ENCODE measurements around the gene PGAM5. TPM values are rescaled to one million over a fixed set of nuclear protein-coding genes. Genes with fewer than 3 reads are reported as not detected.

Gene PGAM5
- polyA plus RNA-seq, 1 of the 3 experiments (the other 2 are of a cell fraction) = 22.5 TPM

DNA sequence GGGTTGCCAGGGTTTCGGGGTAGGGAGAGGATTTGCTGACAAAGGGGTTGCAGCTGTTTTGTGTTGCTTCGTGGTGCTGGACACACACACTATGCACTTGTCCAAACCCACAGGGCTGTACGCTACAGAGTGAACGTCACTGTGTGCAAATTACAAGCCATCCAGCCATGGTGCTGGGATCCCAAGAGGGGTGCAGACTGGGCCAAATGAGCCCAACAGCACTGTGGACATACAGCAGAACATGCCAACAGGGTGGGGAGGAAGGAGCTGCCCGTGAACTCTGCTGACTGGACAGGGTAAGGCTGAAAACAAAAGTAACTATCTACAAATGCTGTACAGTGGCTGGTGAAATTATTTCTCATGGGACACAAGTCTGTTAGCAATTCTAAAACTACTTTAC lies 48.7 kb upstream of the PGAM5 start:
- H3K9ac ChIP-seq = no peak overlapping the region
- 84% methylated on average over 5 of the region's 5 CpGs for WGBS (ENCODE audit: low lambda C conversion rate)
- H3K4me1 ChIP-seq (ENCODE audit: control insufficient read depth in 1 of 2, insufficient read depth in 2 of 2, low read depth in 1 of 2, low read length in 1 of 2) = no peaks in the 10 kb centered on the region
- TF ChIP-seq TEAD4 (IDR thresholded peaks at IDR 0.05; ENCODE audit: borderline replicate concordance, insufficient read depth) = no peak
- TF ChIP-seq FOXJ3 (CRISPR knock-in tag; IDR thresholded peaks at IDR 0.05) = no peak
- TF ChIP-seq GATA2 (CRISPR knock-in tag; IDR thresholded peaks at IDR 0.05) = no peak
- TF ChIP-seq RXRA (IDR thresholded peaks at IDR 0.05; ENCODE audit: borderline replicate concordance, low read depth) = no peak
- no peak for TF ChIP-seq EP300 (IDR thresholded peaks at IDR 0.05; ENCODE audit: borderline replicate concordance in 1 of 2, low read depth in 1 of 2, low read length in 1 of 2)
- no peak for TF ChIP-seq REST (IDR thresholded peaks at IDR 0.05; ENCODE audit: low read depth, low read length)
- no peak for TF ChIP-seq GABPA (IDR thresholded peaks at IDR 0.05; ENCODE audit: low read depth)
- TF ChIP-seq, protein P1, sequence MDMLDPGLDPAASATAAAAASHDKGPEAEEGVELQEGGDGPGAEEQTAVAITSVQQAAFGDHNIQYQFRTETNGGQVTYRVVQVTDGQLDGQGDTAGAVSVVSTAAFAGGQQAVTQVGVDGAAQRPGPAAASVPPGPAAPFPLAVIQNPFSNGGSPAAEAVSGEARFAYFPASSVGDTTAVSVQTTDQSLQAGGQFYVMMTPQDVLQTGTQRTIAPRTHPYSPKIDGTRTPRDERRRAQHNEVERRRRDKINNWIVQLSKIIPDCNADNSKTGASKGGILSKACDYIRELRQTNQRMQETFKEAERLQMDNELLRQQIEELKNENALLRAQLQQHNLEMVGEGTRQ (IDR thresholded peaks at IDR 0.05; ENCODE audit: borderline replicate concordance, low read depth, low read length) = no peak
- no peaks in the 10 kb centered on the region for H4K20me1 ChIP-seq (ENCODE audit: insufficient read depth)
- CTCF ChIA-PET = interaction anchor here (1.0 to 1.5 kb wide), 3 partner anchors 23 to 48 kb away, joined by 3 to 6 read pairs (median 3); no protein-coding TSS in a partner anchor
- H3K27me3 ChIP-seq (ENCODE audit: insufficient read depth) = no peaks in the 10 kb centered on the region
- POLR2A ChIA-PET = no interaction called here
- no peaks in the 10 kb centered on the region for H3K79me2 ChIP-seq (ENCODE audit: insufficient read depth)
- H3F3A ChIP-seq (replicated peaks; ENCODE audit: insufficient read depth) = no peaks in the 10 kb centered on the region
- H3K4me2 ChIP-seq = no peak overlapping the region
- H3K9me3 ChIP-seq = no peaks in the 10 kb centered on the region
- peaks cover 21 to 76% of the 10 kb centered on the region in 2 experiments for H3K36me3 ChIP-seq (replicated peaks in 1 of 2; ENCODE audit: control insufficient read depth in 1 of 2, insufficient read depth in 2 of 2, low read length in 1 of 2)
- H3K9me2 ChIP-seq = no peaks in the 10 kb centered on the region
- H3K4me3 ChIP-seq (ENCODE audit: low read depth in 2 of 2, low read length in 1 of 2) = no peak overlapping the region
- no peak overlapping the region for H2AFZ ChIP-seq (ENCODE audit: low read depth)
- no peak for DNase-seq
- no peak overlapping the region for H3K27ac ChIP-seq (ENCODE audit: low read depth in 2 of 2, low read length in 1 of 2)

GRCh38 chr12:132662901-132663755 lies 47.5 kb upstream of the PGAM5 start:
- H3K9me2 ChIP-seq = no peaks in the 10 kb centered on the region
- H3K36me3 ChIP-seq (replicated peaks in 1 of 2; ENCODE audit: control insufficient read depth in 1 of 2, insufficient read depth in 2 of 2, low read length in 1 of 2) = peaks cover 14 to 69% of the 10 kb centered on the region in 2 experiments
- no peak overlapping the region for H3K4me3 ChIP-seq (ENCODE audit: low read depth in 2 of 2, low read length in 1 of 2)

More at GRCh38 chr12:132662901-132663755, 47.5 kb upstream of the PGAM5 start:
- no peak for DNase-seq
- Histone ChIP-seq H3K27me3 (ENCODE audit: insufficient read depth) (no peaks in the 10 kb centered on the region), H3K9ac (no peak overlapping the region), H2AFZ (ENCODE audit: low read depth) (no peak overlapping the region), H3K79me2 (ENCODE audit: insufficient read depth) (no peaks in the 10 kb centered on the region), H3F3A (replicated peaks; ENCODE audit: insufficient read depth) (no peaks in the 10 kb centered on the region), H3K27ac (ENCODE audit: low read depth in 2 of 2, low read length in 1 of 2) (no peak overlapping the region), H3K4me1 (ENCODE audit: control insufficient read depth in 1 of 2, insufficient read depth in 2 of 2, low read depth in 1 of 2, low read length in 1 of 2) (no peaks in the 10 kb centered on the region), H3K9me3 (no peaks in the 10 kb centered on the region), H3K4me2 (no peak overlapping the region), H4K20me1 (ENCODE audit: insufficient read depth) (no peaks in the 10 kb centered on the region)
- POLR2A ChIA-PET = no interaction called here
- WGBS (ENCODE audit: low lambda C conversion rate) = 96% methylated on average over 27 of the region's 29 CpGs
- TF ChIP-seq TEAD4 (IDR thresholded peaks at IDR 0.05; ENCODE audit: borderline replicate concordance, insufficient read depth) (no peak), MEF2A (IDR thresholded peaks at IDR 0.05; ENCODE audit: borderline replicate concordance, low read depth) (no peak), RAD21 (IDR thresholded peaks at IDR 0.05; ENCODE audit: low read length) (no peak), RCOR1 (IDR thresholded peaks at IDR 0.05; ENCODE audit: low read length) (no peak), FOXM1 (IDR thresholded peaks at IDR 0.05; ENCODE audit: low read depth) (no peak), PBX3 (IDR thresholded peaks at IDR 0.05) (no peak), GABPA (IDR thresholded peaks at IDR 0.05; ENCODE audit: low read depth) (no peak), FOSL2 (IDR thresholded peaks at IDR 0.05; ENCODE audit: borderline replicate concordance, low read depth) (no peak), TCF12 (IDR thresholded peaks at IDR 0.05) (no peak), NFIC (IDR thresholded peaks at IDR 0.05; ENCODE audit: borderline replicate concordance) (no peak), MXI1 (IDR thresholded peaks at IDR 0.05; ENCODE audit: low read depth, low read length) (no peak), JUND (IDR thresholded peaks at IDR 0.05) (no peak), SMC3 (IDR thresholded peaks at IDR 0.05; ENCODE audit: low read depth, low read length) (no peak), IRF3 (IDR thresholded peaks at IDR 0.05; ENCODE audit: low read depth, low read length) (no peak), TAF1 (IDR thresholded peaks at IDR 0.05; ENCODE audit: borderline replicate concordance, low read depth, low read length) (no peak)
- CTCF ChIA-PET = interaction anchor here (0.7 to 1.1 kb wide), 3 partner anchors 22 to 166 kb away, joined by 3 read pairs; no protein-coding TSS in a partner anchor
